GM18508 (cell line): ENCODE measurements around the gene DGCR2.
"Not testable (repeated sequence)": the region's sequence is repeated elsewhere in the genome, so short reads cannot be mapped to it uniquely, and the experiment has no call there.

Experiments
- ATAC-seq: cut with Tn5 transposase; IDR thresholded peaks from one replicate; pipeline ENCODE4 v1.9.1; 2021; ENCODE audit warnings: moderate number of reproducible peaks; ENCODE audit not compliant: insufficient read depth, unreplicated experiment

DGCR2 gene

DNA sequence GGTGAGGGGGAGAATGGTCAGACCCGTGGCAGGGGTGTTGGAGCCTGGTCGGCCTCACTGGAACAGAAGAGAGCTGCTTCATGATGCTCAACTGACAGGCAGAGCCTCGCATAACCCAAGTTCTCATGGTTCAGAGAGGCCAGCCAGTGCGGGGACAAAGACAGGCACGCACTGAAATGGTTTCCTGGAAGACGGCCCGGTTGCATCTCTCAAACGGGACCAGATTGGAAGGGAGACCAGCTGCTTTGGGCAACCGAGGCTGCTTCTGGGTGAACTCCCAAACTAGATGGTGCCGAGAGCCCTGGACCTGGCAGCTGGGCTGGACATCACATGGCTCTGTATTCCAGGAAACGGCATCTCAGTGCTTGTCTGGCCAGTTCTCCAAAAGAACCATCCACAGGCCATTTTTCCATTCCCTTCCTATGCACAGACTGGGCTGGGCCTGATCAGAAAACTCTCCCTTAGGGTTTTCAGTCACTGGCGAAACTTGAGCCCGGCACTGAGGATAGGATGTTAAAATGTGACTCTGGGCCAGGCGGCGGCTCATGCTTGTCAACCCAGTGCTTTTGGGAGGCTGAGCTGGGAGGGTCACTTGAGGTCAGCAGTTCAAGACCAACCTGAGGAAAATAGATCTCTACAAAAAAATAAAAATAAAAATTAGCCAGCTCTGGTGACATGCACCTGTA is 106.0 kb downstream of the DGCR2 start:
- ATAC-seq: no peak

DNA sequence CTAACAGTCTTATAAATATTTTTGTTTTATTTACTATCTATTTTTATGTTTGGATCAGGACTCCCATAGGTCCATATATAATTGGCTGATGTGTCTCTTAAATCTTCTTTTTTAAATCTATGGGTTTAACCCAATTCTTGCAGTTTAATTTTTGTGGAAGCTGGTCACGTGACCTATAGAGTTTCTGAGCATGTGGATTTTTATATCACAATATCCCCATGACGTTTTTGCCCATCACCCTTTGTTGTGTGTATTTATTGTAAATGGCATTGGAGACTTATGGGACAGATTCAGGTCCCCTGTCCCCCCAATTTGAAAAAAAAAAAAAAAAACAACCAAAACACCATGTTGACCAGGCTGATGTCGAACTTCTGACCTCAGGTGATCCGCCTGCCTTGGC is 107.3 kb downstream of the DGCR2 start:
- no peak for ATAC-seq

DNA sequence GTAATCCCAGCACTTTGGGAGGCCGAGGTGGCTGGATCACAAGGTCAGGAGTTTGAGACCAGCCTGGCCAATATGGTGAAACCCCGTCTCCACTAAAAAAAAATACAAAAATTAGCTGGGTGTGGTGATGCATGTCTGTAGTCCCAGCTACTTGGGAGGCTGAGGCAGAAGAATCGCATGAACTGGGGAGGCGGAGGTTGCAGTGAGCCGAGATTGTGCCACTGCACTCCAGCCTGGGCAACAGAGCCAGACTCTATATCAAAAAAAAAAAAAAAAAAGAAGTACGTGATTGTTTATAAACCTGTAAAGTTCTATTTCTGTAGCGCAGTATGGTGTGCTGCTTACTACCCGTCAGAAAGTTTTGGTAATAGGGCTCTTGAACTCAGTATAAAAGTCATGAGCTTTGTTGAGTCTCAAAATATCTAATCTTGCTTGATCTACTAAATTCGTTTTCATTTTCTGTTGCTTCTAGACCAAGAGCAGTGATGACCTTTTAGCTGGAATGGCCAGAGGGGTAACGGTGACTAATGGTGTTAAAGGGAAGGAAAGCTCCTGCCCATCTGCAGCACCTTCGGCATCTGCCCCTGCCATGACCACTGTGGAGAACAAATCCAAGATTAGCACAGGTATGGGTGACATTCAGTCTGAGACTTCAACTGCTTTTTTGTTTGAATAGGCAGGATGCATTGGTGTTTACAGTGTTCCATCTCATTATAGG is 108.2 kb downstream of the DGCR2 start:
- not testable (repeated sequence) for ATAC-seq

DNA sequence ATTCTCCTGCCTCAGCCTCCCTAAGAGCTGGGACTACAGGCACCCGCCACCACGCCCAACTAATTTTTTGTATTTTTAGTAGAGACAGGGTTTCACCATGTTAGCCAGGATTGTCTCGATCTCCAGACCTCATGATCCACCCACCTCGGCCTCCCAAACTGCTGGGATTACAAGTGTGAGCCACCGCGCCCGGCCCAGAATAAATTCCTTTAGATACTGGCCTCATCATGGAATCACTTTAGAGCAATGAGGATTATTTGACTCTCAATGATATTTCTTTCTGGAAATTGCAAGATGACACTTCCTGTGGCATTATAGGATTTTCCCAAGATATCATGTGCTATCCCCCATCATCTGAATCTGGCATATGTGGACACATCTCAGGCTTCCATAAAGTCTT is 108.8 kb downstream of the DGCR2 start:
- ATAC-seq: not testable (repeated sequence)

DNA sequence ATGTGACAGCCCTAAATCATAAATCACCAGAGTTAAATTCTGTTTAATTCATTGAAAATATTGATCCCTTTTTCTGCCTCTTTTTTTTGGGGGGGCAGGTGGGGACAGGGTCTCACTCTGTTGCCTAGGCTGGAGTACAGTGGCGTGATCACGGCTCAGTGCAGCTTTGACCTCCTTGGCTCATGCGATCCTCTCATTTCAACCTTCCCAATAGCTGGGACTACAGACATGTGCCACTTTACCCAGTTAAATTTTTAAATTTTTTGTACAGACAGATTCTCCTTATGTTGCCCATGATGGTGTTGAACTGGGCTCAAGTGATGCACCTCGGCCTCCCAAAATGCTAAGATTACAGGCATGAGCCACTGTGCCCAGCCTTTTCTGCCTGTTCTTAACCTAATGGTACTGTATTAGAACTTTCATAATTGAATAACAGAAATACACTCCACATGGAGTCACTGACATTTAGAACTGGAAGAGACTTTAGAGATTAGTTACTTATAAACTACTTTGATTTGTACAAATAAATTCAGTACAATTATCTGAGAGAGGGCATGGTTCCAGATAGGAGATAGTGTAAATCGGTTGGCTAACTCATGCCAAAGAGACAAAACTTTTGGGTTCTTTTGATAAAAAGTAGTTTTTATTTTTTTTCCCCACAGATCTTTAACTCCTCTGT is 109.8 kb downstream of the DGCR2 start:
- ATAC-seq: no peak

DNA sequence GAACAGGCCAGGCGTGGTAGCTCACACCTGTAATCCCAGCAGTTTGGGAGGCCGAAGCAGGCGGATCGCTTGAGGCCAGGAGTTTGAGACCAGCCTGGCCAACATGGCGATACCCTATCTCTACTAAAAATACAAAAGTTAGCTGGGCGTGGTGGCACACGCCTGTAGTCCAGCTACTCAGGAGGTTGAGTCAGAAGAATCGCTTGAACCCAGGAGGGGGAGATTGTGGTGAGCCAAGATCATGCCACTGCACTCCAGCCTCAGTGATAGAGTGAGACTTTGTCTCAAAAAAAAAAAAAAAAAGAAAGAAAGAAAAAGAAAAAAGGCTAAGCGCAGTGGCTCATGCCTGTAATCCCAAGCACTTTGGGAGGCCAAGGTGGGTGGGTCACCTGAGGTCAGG is 110.6 kb downstream of the DGCR2 start:
- ATAC-seq: not testable (repeated sequence)

DNA sequence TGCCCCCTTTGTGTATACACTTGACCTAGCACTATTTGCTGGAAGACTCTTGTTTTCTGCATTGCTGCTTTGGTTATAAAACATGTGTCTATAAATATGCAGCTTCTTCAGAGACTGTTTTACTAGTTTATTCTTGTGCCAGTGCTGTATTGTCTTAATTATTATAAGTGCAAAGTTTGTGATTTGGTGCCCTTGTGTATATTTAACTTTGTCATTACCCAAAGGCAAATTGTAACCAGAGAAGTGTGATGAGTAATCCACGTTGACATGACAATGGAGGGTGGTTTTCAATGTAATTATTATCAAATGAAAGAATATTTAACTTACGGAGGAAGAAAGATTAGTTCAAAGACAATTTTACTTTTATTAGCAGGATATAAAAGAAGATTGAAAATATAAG is 111.1 kb downstream of the DGCR2 start:
- ATAC-seq: no peak

DNA sequence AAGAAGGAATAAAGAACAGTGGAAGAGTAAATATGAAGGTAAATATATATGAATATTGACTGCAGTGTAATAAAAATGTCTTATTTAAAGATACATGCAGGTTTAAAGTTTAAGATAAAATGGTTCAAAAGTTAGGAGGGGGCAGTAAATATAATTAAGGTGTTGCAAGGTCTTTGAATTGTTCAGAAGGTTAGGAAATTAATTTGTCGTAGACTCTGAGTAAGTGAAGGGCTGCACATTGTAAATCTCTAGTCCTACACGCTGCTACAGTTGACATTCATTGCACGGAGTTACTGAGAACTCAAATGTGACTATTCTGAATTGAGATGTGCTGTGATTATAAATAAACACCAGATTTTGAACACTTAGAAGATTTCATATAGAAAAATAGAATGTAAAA is 116.3 kb downstream of the DGCR2 start:
- no peak for ATAC-seq

DNA sequence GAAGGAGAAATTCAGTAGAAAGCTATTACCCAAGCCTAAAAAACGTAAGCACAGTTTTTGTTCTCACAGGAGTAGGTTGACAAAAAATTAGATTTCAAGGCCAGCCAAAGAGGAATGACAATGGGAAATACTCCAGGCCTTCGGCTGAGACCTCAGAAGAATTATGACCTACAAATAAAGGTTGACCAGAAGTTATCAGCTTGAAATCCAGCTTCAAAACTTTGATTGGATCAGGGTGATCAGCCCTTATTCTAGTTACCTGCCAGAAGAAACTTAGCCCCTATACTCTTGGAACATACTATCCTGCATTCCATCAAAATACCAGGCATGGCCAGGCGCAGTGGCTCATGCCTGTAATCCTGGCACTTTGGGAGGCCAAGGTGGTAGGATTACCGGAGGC is 117.7 kb downstream of the DGCR2 start:
- ATAC-seq: no peak

DNA sequence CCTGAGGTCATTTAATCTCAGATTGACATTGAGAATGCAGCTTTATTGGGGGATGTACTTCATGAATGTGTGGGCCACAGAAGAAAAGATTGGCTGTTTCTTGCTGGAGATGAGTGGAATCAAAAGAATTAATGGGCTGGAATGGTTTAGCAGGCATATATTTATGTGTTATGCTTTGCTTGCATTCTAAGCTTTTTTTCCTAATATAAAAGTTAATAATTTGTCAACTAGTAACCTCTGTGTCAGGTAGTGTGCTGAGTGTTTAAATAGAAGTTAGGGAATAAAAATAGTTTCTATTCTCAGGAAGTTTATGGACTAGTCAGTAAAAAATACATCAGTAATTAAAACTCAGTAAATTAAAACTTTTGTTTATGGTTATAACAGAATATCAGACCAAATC is 118.7 kb downstream of the DGCR2 start:
- ATAC-seq: no peak

DNA sequence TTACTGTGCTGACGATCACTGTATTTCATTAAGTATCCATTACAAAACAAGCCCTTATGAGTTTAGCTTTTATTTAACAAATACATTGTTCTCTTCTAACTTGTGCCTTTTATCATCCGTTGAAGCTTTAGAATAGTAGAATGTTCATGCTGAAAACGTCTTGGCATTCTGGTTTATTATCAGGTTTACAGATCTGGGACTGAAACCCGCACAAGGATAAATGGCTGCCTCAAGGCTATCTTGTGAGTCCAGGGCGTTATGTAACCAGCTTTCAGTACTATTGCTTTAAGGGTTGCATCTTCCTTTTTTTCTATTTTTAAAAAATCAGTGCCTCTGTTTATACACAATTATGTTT is 119.6 kb downstream of the DGCR2 start:
- no peak for ATAC-seq

DNA sequence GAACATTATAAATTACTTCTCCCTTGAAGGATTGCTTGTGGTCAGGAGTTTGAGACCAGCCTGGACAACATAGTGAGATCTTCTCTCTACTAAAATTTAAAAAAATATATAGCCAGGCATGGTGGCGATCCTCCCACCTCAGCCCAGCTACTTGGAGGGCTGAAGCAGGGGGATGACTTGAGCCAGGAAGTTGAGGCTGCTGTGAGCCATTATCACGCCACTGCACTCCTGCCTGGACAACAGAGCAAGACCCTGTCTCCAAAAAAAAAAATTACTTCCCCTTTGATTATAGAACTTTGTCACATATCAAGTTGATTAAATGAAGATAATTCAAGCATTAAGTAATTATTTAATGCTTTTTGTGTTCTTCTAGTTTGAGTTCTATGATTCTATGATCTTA is 121.0 kb downstream of the DGCR2 start:
- no peak for ATAC-seq

DNA sequence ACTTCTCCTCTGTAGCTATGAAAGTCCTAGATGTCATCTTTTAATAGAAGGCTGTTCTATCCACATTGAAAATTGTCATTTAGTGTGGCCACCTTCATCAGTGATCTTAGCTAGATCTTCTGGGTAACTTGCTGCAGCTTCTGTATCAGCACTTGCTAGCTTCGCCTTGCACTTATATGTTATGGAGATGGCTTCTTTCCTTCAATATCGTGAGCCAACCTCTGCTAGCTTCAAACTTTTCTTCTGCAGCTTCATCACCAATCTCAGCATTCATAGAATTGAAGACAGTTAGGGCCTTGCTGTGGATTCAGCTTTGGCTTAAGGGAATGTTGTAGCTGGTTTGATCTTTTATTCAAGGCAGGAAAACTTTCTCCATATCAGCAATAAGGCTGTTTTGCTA is 122.1 kb downstream of the DGCR2 start:
- not testable (repeated sequence) for ATAC-seq

DNA sequence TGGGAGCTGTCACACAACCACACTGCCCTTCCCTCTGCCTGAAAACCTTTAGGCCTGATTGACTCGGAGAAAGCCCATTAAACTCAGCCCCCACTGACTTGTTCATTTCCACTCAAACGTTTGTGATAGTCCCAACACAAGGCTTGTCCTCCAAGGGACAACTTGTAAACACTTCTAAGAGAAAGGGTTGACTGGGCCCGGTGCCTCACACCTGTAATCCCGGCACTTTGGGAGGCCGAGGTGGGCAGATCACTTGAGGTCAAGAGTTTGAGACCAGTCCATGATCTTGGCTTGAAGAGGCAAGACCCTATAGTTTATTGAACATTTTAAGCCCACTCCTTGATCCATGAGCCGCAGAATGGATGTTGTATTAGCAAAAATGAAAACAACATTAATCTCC is 122.8 kb downstream of the DGCR2 start:
- ATAC-seq: no peak

DNA sequence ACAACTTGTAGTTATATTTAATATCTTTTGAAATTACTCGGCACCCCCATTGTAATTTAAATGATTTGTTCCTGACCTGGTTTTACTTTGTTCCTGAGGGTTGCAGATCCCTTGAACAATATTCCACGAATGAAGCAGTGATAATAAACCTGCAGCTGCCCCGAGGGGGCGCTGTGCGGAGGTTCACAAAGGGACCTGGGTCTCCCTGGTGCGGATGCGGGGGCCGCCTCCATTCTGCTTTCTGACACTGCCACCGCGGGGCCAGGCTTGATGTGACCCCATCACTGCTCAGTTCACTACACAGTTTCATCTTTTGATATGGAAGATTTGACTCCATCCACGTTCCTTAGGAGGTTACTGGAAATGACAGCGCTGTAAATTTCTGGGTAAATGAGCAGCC is 123.2 kb downstream of the DGCR2 start:
- ATAC-seq: no peak

DNA sequence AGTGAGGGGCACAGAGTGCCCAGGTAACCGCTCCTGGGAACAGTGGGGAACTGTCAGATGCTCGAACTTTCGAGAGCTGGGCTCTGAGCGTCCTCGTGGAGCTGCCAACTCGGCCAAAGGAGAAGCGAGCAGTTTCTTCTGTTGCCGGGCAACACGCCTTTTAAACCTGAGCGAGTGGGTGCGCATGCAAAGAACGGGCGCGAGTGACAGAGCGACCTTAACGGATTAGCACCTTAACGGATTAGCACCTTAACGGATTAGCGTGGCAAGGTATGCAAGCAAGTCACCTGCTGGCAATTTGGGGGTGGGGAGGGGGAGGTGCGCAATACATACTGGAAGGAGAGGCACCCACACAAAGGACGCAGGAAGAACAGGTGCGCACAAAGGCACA is 124.3 kb downstream of the DGCR2 start:
- ATAC-seq: no peak

DNA sequence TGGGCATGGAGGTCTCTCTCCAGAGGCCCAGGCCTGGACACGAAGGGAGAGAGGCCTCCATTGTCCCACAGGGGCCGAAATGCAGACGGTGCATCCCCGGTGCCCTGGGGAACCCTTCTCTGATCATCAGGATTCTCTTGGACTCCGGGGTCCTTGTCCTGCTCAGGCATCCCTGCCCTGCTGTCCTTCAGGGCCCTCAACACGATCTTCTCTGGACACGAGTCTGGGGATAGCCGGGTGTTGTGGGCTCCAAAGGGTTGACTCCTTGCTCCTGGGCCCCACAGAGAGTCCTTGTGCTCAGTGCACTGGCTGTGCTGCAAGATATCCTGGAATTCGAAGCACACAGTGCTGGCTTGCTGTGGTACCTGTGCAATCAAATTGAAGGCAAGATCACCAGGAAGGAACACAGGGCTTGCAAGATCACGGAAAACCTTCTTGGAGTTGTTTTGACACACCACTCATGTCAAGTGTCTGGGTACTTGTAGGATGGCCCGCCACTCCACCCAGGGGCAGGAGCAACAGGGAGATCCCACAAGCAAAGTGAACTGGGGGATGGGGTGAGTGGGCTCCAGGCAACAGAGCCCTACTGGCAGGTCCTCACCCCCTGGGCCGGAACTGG is 124.8 kb downstream of the DGCR2 start:
- ATAC-seq: no peak

DNA sequence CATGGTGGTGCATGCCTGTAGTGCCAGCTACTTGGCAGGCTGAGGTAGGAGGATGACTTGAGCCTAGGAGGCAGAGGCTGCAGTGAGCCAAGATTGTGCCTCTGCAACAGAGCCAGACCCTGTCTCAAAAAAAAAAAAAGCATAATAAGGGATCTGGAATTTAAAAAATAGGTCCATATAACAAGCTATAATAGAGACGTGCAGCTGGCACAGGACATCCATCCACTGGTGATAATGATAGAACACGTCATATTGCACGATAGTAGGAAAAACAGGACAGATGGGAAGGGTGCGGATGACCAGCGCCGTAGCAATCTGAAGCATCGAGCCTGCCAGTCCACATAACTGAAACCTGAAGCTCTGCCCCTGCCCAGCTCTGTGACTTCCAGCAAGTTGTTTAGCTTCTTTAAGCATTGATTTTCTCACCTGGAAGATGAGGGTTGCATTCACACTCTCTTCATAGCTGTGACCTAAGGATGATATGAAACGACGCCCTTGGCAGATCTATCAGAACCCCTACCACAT is 125.8 kb downstream of the DGCR2 start:
- no peak for ATAC-seq

DNA sequence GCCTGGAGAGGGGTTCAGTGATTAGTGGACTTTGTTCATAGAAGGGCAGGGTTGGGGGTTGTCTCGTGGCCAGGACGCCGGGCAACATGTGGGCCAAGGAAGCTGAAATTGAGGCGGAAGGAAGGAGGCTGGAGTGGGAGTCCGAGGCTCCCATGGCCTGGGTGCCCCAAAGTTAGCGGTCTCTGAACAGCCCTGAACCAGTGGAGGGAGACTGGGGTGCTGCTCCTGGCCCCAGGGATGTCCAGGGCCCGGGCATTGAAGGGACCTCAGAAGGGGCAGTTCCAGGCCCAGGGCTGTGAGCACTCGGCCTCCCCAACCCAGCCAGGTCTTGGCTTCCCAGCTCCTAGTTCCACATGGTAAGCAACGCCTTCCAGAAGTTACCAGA is 126.9 kb downstream of the DGCR2 start:
- no peak for ATAC-seq

DNA sequence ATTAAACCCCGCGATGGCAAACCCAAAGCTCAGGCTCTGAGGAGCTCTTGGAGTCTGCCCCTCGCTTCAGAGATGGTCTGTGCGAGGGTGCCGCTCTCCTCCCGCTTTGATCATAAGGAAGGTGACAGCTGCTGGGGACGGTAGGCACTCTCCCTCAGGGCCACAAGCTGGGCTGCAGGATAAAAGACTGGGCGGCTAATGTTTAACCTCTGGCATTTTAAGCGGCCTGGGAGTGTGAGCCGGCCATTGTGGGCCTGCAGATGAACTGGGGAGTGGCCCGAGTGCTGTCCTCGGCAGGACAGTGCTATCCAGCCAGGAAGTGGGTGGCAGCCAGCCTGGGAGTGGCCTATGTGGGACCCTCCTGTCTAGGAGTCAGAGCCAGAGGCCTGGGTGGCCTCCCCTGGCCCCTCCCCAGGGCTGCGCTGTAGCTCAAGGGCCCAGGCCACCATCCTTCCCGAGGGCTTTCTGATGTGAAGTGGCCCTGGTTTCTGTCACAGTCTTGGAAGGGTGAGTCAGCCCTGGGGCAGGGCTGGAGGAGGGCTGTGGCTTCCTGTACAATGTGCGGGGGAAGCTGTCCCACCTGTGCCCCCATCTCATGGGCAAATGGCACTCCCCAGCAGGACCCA is 127.4 kb downstream of the DGCR2 start:
- no peak for ATAC-seq

DNA sequence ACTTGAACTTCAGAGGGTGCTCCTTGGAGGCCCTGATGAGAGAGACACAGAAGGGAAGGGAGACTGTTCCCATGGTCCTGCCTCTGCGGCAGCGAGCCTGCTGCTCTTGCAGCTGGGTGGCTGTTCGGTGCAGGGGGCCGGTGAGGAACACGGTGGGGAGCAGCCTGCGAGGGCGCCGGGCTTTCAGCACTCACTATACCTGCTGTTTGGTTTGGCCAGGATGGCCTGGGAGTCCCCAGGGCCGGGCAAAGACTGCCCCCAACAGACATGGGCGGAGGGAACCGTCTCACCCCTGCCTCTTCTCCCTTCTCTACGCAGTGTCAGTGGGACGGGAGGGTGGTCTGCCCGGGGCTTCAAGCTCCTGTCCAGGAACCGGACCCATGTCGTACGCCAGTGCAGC is 128.2 kb downstream of the DGCR2 start:
- no peak for ATAC-seq
